ENCODE measurements around the gene GATA6.

The GATA6 gene

DNA sequence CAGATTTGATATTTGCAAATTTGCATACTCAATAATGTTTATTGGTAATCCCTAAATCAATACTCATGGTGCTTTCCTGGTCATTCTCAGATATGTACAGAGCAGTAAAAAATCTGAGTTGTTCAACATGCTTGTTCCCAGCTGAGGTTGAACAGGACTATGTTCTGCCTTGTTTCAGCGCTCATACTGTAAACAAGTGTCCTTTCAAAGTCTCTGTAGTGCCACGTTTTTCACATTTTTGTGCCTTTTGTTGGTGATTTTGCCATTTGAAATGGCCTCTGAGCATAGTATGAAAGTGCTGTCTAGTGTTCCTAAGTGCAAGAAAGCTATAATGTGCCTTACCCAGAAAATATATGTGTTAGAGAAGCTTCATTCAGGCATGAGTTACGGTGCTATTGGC is 16.0 kb upstream of the GATA6 start:
- Histone ChIP-seq H3K4me2 (ENCODE audit: low read depth, low read length, poor library complexity, severe bottlenecking) (no peak overlapping the region), H3K4me3 (ENCODE audit: insufficient read depth, low read length, poor library complexity, severe bottlenecking) (no peak overlapping the region), H3K9me3 (ENCODE audit: insufficient read depth, low read length) (no peaks in the 10 kb centered on the region), H3K27me3 (ENCODE audit: low read length) (no peaks in the 10 kb centered on the region), H3F3A (ENCODE audit: insufficient read depth) (no peaks in the 10 kb centered on the region), H3K9me2 (replicated peaks; ENCODE audit: insufficient read depth, low read length) (no peaks in the 10 kb centered on the region), H4K20me1 (ENCODE audit: low read depth, low read length) (no peaks in the 10 kb centered on the region), H2AFZ (ENCODE audit: low read depth, low read length, severe bottlenecking) (no peak overlapping the region), H3K9ac (ENCODE audit: low read length) (no peak overlapping the region), H3K79me2 (ENCODE audit: insufficient read depth, low read length) (no peaks in the 10 kb centered on the region), H3K36me3 (ENCODE audit: low read length) (no peaks in the 10 kb centered on the region), H3K27ac (ENCODE audit: low read depth, low read length) (no peak overlapping the region)
- TF ChIP-seq, protein P1, sequence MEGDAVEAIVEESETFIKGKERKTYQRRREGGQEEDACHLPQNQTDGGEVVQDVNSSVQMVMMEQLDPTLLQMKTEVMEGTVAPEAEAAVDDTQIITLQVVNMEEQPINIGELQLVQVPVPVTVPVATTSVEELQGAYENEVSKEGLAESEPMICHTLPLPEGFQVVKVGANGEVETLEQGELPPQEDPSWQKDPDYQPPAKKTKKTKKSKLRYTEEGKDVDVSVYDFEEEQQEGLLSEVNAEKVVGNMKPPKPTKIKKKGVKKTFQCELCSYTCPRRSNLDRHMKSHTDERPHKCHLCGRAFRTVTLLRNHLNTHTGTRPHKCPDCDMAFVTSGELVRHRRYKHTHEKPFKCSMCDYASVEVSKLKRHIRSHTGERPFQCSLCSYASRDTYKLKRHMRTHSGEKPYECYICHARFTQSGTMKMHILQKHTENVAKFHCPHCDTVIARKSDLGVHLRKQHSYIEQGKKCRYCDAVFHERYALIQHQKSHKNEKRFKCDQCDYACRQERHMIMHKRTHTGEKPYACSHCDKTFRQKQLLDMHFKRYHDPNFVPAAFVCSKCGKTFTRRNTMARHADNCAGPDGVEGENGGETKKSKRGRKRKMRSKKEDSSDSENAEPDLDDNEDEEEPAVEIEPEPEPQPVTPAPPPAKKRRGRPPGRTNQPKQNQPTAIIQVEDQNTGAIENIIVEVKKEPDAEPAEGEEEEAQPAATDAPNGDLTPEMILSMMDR (IDR thresholded peaks at IDR 0.05; ENCODE audit: insufficient read depth, low read length, poor library complexity, severe bottlenecking), result no peak
- no peak for TF ChIP-seq EZH2phosphoT487 (conservative IDR thresholded peaks at IDR 0.05; ENCODE audit: low read length)

DNA sequence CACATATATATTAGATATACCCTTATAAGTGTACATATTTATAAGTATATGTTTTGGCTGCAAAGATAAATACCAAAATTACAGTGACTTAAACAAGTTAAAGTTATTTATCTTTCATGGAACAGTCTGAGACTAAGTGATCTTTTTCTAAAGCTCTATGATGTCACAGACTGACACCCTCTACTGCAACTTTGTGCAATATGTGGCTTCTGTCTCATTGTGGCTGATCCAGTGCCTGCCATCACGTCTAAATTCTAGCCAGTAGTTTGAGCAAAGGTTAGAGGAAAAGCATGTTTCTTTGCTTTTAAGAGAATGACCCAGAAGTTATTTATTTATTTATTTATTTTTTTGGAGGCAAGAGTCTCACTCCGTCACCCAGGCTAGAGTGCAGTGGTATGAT is 13.8 kb upstream of the GATA6 start:
- Histone ChIP-seq H3K9me3 (ENCODE audit: insufficient read depth, low read length) (no peaks in the 10 kb centered on the region), H3K27me3 (ENCODE audit: low read length) (no peaks in the 10 kb centered on the region), H3K4me2 (ENCODE audit: low read depth, low read length, poor library complexity, severe bottlenecking) (no peak overlapping the region), H3K36me3 (ENCODE audit: low read length) (no peaks in the 10 kb centered on the region), H3K27ac (ENCODE audit: low read depth, low read length) (no peak overlapping the region), H3K9ac (ENCODE audit: low read length) (no peak overlapping the region), H2AFZ (ENCODE audit: low read depth, low read length, severe bottlenecking) (no peak overlapping the region), H3K79me2 (ENCODE audit: insufficient read depth, low read length) (no peaks in the 10 kb centered on the region), H3K9me2 (replicated peaks; ENCODE audit: insufficient read depth, low read length) (no peaks in the 10 kb centered on the region), H3K4me3 (ENCODE audit: insufficient read depth, low read length, poor library complexity, severe bottlenecking) (no peak overlapping the region), H4K20me1 (ENCODE audit: low read depth, low read length) (no peaks in the 10 kb centered on the region), H3F3A (ENCODE audit: insufficient read depth) (no peaks in the 10 kb centered on the region)
- TF ChIP-seq EZH2phosphoT487 (conservative IDR thresholded peaks at IDR 0.05; ENCODE audit: low read length), result no peak
- TF ChIP-seq, protein P1 (IDR thresholded peaks at IDR 0.05; ENCODE audit: insufficient read depth, low read length, poor library complexity, severe bottlenecking), result no peak

DNA sequence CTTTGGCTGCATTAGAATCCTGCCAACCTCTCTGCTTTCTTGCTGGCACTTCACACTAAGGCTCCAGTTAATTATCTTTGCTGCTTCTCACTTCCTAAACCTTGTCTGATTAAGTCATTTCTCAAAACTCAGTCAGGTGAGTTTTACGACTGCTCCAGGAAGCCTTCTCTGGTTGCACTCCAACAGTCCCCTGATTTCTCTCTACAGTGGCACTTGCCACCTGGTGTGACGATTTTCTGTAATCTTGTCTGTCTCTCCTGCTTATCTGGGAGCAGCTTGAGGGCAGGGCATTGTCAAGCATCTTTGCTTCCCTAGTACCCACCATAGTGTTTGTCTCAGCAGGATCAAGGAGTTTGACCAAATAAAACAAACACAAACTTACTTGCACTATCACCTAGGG is 10.4 kb upstream of the GATA6 start:
- Histone ChIP-seq H3K9me3 (ENCODE audit: insufficient read depth, low read length) (no peaks in the 10 kb centered on the region), H3K27me3 (ENCODE audit: low read length) (no peaks in the 10 kb centered on the region), H3K27ac (ENCODE audit: low read depth, low read length) (no peak overlapping the region), H3F3A (ENCODE audit: insufficient read depth) (no peaks in the 10 kb centered on the region), H3K4me3 (ENCODE audit: insufficient read depth, low read length, poor library complexity, severe bottlenecking) (no peak overlapping the region), H3K9ac (ENCODE audit: low read length) (no peak overlapping the region), H3K79me2 (ENCODE audit: insufficient read depth, low read length) (no peaks in the 10 kb centered on the region), H3K36me3 (ENCODE audit: low read length) (no peaks in the 10 kb centered on the region), H4K20me1 (ENCODE audit: low read depth, low read length) (no peaks in the 10 kb centered on the region), H3K4me2 (ENCODE audit: low read depth, low read length, poor library complexity, severe bottlenecking) (no peak overlapping the region), H2AFZ (ENCODE audit: low read depth, low read length, severe bottlenecking) (no peak overlapping the region), H3K9me2 (replicated peaks; ENCODE audit: insufficient read depth, low read length) (no peaks in the 10 kb centered on the region)
- TF ChIP-seq, protein P1 (IDR thresholded peaks at IDR 0.05; ENCODE audit: insufficient read depth, low read length, poor library complexity, severe bottlenecking), result no peak
- TF ChIP-seq EZH2phosphoT487 (conservative IDR thresholded peaks at IDR 0.05; ENCODE audit: low read length), result no peak
